IPS DF 19.7 (cell line): ENCODE results near the gene CNIH3.

Experiments
- DNase-seq: peaks from one replicate; pipeline ENCODE4 v3.0.0-alpha.2; 2013; ENCODE audit warnings: low read depth, low spot score

The CNIH3 gene

DNA sequence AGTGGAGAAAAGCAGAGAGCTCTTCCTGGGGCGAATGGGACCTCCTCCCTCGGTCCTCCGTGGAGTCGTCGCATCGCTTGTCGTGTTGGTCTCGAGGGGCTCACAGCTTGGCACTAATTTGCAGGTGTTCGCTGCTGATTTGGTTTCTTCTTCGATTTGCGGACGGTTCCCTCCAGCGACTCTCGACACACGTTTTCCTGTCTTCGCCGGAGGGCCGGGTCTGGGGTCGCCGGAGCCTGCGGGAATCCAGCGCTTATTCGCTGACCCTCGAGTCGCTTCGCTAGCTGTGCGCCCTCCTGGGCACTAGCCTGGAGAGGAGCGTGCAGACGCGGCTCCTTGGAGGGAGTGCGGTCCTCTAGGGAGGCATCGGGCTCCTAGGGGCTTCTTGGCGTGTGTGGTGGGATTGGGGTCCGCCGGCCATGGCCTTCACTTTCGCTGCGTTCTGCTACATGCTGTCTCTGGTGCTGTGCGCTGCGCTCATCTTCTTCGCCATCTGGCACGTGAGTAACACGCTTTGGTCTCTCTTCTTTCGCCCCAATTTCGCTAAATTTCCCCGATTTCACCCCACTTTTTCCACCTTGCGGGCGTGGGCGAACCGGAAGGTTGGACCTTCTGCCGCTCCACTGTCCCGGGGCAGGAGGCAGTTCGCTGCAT is 766 bp downstream of the CNIH3 start:
- no peak for DNase-seq

DNA sequence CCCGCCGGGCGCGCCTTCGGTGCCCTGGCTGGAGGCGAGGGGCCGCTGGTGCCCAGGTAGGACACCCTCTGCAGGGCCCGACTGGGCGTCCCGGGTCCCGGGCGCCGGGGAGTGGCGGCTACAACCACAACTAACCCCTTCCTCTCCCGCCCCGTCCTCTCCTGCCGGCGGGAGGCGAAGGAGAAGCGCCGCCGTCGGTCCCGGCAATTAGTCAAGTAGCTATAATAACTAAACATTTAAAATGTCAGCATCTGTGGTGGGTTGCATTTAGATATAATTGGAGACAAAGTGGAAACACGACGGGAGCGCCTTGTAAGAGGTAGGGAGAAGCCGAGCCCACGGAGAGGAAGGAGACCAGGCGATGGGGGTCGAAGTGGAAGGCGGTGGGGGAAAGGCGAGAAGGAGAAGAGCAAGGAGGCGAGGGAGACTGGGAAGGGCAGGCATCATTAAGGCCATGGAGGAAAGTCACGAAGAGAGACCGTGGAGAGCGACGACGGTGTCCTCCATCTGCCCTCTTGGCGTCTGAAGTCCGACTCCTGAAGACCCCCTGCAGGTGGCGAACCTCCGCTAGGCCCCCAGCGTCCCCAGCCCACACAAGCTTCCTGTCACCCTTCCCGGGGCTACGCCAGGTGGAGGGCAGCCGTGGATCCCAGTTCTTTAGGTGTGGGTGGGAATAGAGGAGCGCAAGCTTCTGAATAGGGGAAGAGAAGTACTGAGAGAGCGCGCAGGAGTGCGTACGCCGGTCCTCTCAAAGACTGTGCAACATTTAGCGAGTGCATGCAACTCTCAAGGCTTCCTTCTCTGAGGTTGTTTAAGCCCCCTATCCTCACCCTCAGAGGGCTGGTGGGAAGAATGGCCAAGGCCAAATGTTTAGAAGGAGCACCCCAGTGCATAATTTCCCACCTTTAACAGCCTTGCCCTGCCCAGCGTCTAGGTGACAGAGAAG is 1.6 kb downstream of the CNIH3 start:
- no peak for DNase-seq

DNA sequence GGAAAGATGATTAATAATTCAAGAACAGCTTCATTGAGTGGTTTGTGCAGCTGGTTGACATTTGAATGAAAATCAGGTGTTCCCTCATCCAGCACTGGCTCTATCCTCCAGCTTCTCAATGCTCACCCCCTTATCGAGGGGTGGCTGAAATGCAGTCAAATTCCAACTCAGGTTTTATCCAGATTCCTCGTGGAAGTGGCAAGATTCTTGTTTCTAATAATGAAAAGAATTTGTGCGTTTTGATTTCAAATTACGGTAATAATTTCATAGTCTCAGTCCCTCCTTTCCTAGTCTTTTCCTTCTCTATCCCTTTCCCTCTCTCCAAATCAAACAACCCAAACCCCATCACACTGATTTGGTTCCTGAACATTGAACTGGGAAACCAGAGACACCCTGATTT is 3.1 kb downstream of the CNIH3 start:
- no peak for DNase-seq

DNA sequence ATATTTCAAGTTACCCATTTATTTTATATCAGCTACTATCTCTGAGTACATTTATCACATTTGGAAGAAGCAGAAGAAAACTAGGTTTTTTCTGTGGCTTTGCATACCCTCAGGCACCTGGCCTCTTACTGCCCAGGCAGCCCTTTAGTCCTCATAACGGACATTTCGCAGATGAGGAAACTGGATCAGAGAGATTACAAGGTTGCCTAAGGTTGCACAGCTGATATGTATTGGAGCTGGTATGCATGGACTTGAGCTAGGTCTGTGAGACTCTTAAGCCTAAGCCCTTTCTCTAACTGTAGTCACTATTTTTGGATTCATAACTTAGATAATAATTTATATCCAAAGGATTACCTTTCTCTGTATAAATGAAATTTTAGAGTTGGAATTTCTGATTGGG is 4.0 kb downstream of the CNIH3 start:
- DNase-seq: no peak

DNA sequence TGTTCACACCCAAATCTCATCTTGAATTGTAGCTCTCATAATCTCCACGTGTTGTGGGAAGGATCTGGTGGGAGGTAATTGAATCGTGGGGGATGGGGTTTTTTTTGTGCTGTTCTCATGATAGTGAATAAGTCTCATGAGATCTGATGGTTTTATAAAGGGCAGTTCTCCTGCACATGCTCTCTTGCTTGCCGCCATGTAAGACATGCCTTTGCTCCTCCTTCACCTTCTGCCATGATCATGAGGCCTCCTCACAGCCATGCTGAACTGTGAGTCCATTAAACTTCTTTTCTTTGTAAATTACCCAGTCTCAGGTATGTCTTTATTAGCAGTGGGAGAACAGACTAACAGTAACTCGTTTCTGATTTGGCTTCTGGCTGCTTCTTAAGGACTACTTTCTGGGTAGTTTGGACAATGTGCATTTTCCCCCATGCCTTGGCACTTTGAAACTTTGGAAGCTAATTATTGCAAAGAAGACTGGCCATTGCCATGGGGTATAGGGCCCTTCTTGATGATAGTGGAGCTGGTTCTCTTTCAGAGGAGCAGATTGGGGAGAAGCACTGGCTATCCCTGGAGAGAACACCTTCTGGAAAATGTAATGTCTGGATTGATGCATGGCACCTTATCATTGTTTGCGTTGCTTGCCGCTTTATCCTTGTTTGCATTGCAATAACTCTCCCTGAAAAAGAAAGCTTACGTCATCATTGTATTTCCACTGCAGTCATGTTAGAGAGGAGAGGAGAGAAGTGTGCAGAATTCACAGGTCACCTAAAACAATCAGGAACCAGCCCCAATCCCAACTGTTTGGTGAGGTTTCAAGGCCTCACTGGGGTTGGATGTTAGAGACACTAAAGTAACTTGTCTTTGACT is 5.9 kb downstream of the CNIH3 start:
- no peak for DNase-seq

DNA sequence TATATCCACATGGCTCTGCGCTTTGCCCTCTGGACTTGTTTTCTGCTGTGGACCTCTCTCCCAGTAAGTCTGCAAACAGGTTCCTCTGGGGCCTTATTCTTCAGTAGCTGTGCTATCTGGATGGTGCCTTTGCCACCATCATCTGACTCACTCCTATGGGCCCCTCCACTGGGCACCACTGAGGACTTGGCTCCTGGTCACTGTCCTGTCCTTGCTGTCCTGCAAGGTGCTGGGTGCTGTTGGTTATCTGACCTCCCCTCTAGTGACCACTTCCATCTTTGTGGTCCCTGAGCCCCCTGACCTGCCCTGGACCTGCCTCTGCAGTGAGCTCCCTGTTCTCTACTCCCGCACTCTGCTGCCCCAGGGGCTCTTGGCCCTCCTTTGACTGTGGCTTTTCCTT is 6.7 kb downstream of the CNIH3 start:
- DNase-seq: no peak

DNA sequence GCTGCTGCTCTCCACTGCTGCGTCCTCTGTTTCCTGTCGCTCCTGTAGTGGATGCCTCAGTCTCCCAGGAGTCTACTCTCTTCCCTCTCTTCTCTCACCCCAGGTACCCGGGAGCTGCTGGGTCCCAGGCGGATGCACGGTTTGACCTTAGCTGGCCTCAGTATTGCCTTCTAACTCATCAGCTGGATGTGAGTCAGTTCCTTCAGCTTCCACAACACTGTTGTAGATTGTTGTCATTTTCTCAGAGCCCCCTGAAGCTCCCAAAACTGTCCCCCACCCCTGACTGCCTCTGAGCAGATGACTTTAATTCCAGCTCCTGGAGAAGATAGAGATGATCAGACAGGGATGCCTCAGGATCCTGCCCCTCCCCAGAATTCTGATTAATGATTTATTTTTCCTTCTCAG is 7.2 kb downstream of the CNIH3 start:
- no peak for DNase-seq

DNA sequence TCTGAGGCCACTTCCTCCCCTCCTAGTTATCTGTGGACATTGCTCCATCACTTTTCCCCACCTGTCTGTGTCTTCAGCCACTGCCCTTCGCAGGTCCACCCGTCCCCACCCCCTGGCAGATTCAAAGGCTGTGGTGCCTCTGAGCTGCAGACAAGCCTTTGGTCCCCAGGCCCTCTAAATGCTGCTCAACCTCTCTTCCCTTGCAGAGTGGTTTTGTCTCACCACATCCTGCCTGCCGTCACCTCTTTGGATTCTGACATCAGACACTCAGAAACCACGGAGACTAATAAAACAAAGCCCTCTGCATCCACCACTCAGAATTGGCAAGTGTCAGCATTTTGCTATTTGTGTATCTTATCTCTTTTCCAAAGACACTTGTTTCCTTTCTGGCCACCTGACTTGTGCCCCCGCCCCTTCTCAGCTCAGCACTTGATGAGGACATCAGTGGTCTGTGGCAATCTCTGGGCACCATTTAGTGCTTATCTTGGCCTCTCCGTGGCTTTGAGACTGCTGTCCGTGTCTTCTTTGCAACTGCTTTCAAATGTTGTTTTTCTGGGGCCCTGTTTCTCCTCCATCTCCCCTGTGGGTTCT is 7.7 kb downstream of the CNIH3 start:
- no peak for DNase-seq

DNA sequence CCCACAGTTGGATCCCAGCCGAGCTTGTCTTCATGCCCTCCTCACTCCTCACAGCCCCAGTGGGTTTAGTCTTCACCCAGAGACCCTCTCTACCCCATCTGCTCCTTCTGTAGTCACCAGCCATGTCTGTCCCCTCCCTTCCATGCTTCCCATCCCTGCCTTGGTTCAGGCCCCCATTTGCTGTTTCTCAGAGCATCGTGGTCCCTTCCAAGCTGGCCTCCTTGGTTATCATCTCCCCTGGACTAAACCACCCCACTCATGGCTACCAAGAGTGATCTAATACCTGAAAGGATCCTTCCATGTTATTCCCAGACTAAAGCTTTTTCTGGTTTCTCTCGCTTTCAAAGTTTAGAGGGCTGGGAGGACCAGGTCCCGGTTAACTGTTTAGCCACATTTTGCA is 8.3 kb downstream of the CNIH3 start:
- DNase-seq: no peak

DNA sequence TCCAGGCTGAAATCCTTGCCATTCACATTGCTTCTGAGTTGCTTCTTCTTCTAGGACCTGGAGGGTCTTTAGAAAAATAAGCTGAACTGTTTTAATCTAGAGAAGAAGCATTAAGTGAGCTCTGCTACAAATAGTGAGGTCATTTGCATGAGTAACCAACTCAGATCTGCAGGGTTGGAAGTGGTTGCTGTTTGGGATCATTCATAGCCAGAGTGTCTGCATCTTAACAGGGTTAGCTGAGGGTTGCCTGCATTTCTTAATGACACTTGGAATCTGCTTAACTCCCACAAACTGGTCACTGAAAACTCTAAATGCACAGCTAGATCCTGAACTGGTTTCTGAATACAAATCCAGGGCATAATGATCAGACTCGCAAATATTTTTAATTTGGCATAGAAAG is 9.9 kb downstream of the CNIH3 start:
- DNase-seq: no peak

DNA sequence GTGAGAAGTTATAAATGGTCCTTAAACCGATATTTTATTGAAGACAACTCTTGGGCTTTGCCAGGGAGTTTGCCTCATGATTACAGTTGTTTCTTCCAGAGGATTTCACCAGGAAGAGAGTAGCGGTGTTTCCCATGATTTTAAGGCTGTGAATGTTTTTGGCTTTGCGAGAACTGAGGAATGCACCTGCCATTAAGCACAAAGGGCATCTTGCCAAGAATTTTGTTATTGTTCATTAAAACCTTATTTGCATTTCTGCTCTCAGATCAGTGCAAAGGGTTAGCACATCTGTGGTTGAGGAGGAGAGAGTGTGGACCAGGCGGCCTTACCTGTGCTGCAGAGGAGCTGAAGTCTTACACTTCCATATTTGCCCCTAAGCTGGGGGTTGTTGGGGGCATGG is 13.8 kb downstream of the CNIH3 start:
- DNase-seq: no peak

DNA sequence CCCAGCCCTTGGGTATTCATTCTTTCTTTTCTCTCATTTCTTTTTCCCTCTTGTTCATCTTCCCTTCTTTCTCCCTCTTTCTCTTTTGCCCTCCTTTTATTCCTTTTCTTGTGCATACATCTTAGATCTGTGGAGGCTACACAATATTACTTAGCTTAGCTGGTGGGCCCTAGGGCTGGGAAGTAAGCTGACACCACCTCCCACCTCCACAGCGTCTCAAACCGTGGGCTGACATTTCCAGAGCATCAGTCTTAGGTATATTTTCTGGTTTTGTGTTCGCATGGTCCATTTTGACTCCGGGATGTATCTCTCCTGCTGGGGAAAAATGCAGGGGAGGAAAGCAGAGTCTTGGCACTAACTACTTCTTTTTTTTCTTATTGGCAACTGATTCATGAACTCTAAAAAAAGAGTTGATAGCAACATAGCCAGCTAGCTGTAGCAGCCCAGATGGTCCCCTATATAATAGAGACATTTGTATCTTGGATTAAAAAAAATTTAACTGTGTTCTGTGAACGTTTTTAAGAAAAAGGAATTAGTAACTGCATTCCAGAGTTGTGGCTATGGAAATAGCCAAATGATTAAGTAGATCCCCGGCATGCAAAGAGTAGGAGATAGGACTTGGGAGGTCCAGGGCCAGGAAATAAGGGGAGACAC is 15.5 kb downstream of the CNIH3 start:
- no peak for DNase-seq

DNA sequence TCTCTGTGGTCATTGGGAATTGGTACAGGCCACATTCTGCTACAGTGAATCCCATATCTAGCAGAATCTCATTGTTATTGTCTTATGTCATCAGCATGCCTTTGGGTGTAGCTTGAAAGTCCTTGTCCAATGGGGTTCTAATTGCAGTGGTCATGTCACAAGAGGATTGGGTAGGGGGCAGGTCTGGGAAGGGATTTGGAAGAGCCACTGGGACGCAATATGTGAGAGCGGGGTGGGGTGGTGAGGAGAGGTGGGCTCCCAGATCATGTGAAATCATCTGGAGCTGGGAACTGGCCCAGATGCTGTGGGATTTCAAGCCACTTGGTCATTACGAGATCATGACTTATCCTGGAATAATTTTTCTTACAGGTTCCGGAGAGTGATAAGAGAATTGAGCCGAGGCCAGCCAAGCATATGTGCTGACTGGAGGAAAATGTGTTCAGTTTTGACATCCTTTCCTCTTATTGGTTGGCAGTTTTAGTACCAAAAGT is 16.3 kb downstream of the CNIH3 start:
- DNase-seq: no peak

DNA sequence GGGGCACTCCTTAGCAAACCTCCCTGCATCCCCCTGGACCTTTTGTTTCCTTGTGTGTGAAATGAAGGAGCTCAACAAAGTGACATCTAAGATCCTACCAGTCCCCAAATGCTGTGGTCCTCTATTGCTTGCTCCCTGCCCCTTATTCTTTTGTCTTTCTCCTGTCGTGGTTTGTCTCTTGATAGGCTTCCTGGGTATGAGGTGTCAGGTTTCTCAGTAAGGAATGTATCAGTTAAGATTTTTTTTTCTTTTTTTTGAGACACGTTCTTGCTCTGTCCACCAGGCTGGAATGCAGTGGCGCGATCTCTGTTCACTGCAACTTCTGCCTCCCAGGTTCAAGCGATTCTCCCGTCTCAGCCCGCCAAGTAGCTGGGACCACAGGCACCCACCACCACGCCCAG is 16.8 kb downstream of the CNIH3 start:
- DNase-seq: no peak

DNA sequence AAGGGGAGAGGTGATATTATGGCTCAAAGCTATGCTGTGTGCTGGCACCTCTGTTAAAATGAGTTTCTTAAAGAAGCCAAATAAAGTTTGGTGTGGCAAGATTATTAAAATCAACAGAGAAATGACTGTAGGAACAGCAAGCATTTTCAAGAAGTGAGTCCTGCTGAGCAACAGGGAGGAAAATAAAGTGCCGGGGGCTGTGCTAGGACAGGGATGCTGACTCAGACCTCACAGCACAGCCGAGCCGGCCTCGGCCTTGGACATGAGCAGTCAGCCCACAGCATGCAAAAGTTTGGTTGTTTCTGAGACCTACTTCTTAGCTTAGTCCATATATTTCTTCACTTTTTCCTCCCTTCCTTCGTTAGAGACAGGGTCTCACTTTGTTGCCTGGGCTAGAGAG is 19.2 kb downstream of the CNIH3 start:
- no peak for DNase-seq

DNA sequence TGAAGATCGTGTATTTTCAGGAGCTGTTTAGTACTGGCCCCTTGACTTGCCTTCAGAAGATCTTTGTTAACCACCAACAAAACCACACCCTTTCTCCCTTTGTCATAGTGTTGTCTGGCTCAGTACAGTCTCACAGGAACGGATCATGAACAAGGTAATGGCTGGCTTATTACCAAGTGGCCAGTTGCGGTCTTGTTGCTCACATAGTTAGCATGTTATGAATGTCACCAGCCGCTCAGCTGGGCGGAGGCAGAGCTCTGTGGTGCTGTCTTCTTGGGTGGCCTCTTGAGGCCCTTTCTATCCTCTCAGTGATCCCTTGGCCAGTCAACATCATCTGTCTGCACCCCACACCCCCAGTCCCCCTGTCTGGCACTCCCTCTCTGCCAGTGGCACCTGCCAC is 21.4 kb downstream of the CNIH3 start:
- no peak for DNase-seq

DNA sequence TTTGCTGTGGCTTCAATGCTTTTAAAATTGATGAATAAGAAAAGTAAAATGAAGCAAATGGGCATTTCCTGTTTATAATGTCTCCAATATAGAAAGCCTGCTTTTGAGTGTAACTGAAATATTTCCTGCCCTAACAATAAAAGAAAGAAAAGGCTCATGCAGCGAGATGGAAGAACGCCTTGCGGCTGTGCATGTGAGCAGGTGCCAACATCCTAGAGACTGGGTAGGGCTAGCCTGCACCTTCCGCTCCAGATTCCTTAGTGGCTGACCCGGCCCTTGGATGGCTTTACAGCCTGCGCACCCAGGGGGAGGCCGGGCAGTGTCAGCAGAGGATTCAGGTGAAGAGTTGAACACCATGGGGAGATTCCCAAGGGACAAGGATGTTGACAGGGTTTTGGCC is 21.8 kb downstream of the CNIH3 start:
- no peak for DNase-seq

DNA sequence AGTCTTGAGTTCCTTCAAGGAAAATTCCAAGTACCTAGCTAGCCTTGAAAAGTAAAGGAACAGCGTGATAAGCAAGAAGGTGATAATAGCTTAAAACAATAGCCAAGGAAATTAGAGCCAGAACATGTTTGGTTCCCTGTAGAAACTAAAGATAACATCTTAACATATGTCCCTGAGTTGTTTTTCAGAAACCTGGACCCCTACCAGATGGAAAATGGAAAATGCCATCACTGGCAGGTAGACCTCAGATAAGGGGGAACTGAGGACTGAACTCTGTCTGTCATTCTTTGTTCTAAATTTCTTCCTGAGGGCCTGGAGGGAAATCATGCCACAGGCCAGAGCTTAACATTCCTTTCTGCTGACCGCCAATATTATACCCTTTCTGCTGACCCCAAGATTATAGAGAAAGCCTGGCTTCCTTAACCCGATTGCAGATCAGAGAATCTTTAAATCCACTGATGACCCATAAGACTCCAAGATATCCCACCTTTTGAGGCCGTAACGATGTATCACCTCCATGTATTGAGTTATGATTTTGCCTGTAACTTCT is 23.4 kb downstream of the CNIH3 start:
- DNase-seq: no peak

DNA sequence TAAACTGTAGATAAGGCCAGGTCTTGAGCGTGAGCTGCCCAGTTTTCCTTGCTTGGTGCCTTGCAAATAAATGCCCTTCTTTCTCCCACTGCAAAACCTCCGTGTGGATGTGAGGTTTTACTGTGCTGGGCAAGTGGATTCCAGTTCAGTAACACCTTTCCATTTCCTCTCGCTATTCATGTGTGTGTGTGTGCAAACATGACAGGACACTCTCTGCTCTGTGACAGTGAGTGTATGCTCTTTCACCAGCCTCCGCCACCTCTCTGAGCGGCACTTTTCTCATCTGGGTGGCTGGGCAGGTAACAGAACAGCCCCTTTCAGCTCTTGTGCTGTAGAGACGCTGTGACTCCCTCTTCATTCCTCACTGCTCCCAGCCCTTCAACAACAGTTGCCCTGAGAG is 23.9 kb downstream of the CNIH3 start:
- DNase-seq: no peak

DNA sequence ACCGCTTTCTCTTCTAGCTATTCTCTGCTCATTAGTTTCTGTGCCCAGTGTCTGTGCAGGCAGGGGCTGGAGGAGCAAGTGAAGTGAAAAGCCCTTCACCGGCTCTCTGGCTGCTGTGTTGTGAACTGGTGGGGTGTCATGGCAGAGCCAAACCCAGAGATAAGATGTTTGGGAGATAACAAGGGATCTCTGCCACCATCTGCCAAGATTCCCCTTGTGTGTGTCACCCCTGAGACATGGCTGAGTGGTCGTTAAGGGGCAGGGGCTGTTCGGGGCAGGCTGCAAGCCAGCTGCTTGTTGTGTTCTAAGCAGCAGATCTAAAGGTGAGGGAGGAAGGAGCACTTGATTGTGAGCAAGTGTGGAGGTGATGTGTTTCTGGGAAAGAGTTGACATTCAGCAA is 24.5 kb downstream of the CNIH3 start:
- DNase-seq: no peak

DNA sequence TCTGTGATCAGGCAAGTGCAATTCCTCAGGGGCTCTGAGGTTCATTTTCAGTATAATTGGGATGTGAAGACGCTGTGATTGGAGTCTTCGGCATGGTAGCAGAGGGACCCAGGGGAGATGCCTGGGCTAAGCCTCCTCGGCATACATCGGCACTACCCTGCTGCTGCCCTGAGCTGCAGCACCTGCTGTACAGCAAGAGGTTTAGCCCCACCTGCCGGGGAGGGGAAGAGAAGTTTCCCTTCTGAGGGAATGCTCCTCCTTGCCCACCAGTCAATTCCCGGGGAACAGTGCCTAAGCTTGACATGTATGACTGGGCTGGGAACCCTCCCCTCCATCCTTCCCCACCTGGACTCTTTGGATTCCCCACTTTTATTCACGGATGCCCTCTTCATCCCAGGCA is 24.9 kb downstream of the CNIH3 start:
- DNase-seq: no peak
